ENCODE data around the gene ENO2. TPM values are rescaled to one million over a fixed set of nuclear protein-coding genes. Genes with fewer than 3 reads are reported as not detected.
A peak's percentile ranks its signal among the peaks of the same experiment; 100 is the strongest.

ENO2 gene
- total RNA-seq, 4 donors from 2014 or later = 0.97 to 6.2 (median 1.8) TPM

DNA sequence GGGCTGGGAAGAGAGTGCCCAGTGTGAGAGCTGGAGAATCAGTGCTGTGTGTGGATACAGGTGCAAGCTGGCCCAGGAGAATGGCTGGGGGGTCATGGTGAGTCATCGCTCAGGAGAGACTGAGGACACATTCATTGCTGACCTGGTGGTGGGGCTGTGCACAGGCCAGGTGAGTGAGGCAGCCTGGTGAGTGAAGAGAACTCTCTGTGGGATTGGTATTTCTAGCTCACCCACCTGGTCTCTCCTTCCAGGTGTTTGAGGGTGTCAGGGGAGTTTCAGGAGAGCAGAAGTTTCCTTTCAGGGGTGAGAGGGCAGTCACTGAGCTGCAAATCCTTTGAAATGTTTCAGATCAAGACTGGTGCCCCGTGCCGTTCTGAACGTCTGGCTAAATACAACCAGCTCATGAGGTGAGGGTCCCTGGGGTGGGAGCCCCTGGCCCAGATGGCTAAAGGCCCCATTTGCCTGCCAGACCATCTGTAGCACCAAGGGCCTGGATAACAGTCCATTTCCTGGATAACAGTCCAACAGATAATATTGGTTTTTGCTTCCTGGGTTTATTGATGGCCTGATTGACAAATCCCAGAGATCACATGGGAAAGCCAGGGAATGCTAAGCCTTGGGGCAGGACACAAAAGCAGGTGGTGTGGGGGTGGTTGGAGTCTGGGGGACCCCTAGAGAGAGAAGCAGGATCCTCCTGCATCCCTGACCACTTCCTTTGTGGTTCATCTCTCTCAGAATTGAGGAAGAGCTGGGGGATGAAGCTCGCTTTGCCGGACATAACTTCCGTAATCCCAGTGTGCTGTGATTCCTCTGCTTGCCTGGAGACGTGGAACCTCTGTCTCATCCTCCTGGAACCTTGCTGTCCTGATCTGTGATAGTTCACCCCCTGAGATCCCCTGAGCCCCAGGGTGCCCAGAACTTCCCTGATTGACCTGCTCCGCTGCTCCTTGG, 7.9 kb downstream of the ENO2 start:
- TF ChIP-seq POLR2A (IDR thresholded peaks at IDR 0.05) (no peak), CTCF (IDR thresholded peaks at IDR 0.05 in 4 of 5, conservative IDR thresholded peaks at IDR 0.05 in 1 of 5) (no peak)
- ATAC-seq (no peak), DNase-seq (no peak)
- intact Hi-C loops (cut with DNase I; ENCODE audit: low total_unique reads) (loop anchor here (5.0 kb wide), 2 partner anchors 170 to 715 kb away; partner anchors contain the start of gene C1R), in situ Hi-C loops (cut with MboI; ENCODE audit: low sequenced_read_pairs in 4 of 4) (loop anchor here in 2 of 4 donors (10.0 to 25.0 kb wide), 2 partner anchors 190 to 193 kb away; partner anchors contain the start of gene C1RL (in 1 of the 2))
- Histone ChIP-seq H3K4me3 (no peak overlapping the region), H3K36me3 (no peaks in the 10 kb centered on the region), H3K27me3 (no peaks in the 10 kb centered on the region), H3K4me1 (peaks cover 30% of the 10 kb centered on the region in 2 donors), H3K9me3 (no peaks in the 10 kb centered on the region), H3K27ac (no peak overlapping the region)

DNA sequence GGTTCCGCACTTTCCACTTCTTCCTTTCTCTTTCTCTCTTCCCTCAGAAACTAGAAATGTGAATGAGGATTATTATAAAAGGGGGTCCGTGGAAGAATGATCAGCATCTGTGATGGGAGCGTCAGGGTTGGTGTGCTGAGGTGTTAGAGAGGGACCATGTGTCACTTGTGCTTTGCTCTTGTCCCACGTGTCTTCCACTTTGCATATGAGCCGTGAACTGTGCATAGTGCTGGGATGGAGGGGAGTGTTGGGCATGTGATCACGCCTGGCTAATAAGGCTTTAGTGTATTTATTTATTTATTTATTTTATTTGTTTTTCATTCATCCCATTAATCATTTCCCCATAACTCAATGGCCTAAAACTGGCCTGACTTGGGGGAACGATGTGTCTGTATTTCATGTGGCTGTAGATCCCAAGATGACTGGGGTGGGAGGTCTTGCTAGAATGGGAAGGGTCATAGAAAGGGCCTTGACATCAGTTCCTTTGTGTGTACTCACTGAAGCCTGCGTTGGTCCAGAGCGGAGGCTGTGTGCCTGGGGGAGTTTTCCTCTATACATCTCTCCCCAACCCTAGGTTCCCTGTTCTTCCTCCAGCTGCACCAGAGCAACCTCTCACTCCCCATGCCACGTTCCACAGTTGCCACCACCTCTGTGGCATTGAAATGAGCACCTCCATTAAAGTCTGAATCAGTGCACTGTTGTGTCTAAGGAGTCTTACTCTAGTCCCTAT, 8.8 kb downstream of the ENO2 start:
- H3K36me3 ChIP-seq = no peaks in the 10 kb centered on the region
- intact Hi-C loops (cut with DNase I; ENCODE audit: low total_unique reads) = loop anchor here (5.0 kb wide), 2 partner anchors 169 to 714 kb away; partner anchors contain the start of gene C1R
- no peaks in the 10 kb centered on the region for H3K9me3 ChIP-seq
- TF ChIP-seq POLR2A (IDR thresholded peaks at IDR 0.05) (no peak), CTCF (IDR thresholded peaks at IDR 0.05 in 4 of 5, conservative IDR thresholded peaks at IDR 0.05 in 1 of 5) (no peak)
- in situ Hi-C loops (cut with MboI; ENCODE audit: low sequenced_read_pairs in 4 of 4) = loop anchor here in 2 of 4 donors (10.0 to 25.0 kb wide), 2 partner anchors 189 to 192 kb away; partner anchors contain the start of gene C1RL (in 1 of the 2)
- no peak overlapping the region for H3K27ac ChIP-seq
- DNase-seq = no peak
- no peaks in the 10 kb centered on the region for H3K27me3 ChIP-seq
- no peak overlapping the region for H3K4me3 ChIP-seq
- ATAC-seq = no peak
- peaks cover 30 to 31% of the 10 kb centered on the region in 2 donors for H3K4me1 ChIP-seq

DNA sequence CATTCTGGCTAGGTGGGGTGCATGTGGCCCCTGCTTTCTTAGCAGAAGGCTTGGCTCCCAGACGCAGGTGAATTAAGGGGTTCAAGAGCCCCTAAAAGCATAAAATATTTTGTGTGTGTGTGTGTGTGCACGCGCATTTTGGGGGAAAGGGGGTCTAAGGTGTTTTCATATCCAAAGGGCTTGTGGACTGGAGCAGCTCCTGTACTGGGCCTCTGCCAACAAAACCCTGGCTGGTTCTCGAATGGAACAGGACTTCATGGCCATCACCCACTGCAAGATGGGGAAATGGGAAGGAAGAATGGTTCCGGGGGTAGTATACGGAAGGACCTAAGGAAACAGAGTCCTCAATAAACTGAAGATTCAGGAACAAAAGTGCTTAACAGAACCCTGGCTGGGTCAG, 9.5 kb downstream of the ENO2 start:
- Histone ChIP-seq H3K4me1 (peaks cover 31 to 35% of the 10 kb centered on the region in 2 donors), H3K9me3 (no peaks in the 10 kb centered on the region), H3K27ac (peak overlapping the region in 3 of 4 donors; percentile 88 to 98 (median 94)), H3K36me3 (no peaks in the 10 kb centered on the region), H3K27me3 (no peaks in the 10 kb centered on the region), H3K4me3 (no peak overlapping the region)
- intact Hi-C loops (cut with DNase I; ENCODE audit: low total_unique reads) = loop anchor here (1.0 to 5.0 kb wide), 6 partner anchors 41 to 713 kb away; partner anchors contain the start of genes C1R, C1RL and TPI1
- no peak for TF ChIP-seq CTCF (IDR thresholded peaks at IDR 0.05 in 4 of 5, conservative IDR thresholded peaks at IDR 0.05 in 1 of 5)
- TF ChIP-seq POLR2A (IDR thresholded peaks at IDR 0.05) = no peak
- ATAC-seq (no peak), DNase-seq (no peak)
- in situ Hi-C loops (cut with MboI; ENCODE audit: low sequenced_read_pairs in 4 of 4) = loop anchor here in 2 of 4 donors (10.0 to 25.0 kb wide), 2 partner anchors 188 to 191 kb away; partner anchors contain the start of gene C1RL (in 1 of the 2)

- H3K27ac ChIP-seq = peak overlapping the region; percentile 88 to 98 (median 95)
- H3K36me3 ChIP-seq = no peaks in the 10 kb centered on the region
- ATAC-seq = no peak
- in situ Hi-C loops (cut with MboI; ENCODE audit: low sequenced_read_pairs in 4 of 4) = loop anchor here in 2 of 4 donors (10.0 to 25.0 kb wide), 2 partner anchors 187 to 190 kb away; partner anchors contain the start of gene C1RL (in 1 of the 2)
- intact Hi-C loops (cut with DNase I; ENCODE audit: low total_unique reads) = loop anchor here (1.0 to 2.0 kb wide), 3 partner anchors 19 to 184 kb away; partner anchors contain the start of genes C12orf57, C1RL and TPI1
- no peak overlapping the region for H3K4me3 ChIP-seq
- DNase-seq = no peak
- no peaks in the 10 kb centered on the region for H3K27me3 ChIP-seq
- peaks cover 43 to 48% of the 10 kb centered on the region in 2 donors for H3K4me1 ChIP-seq
- no peaks in the 10 kb centered on the region for H3K9me3 ChIP-seq
- no peak for TF ChIP-seq POLR2A (IDR thresholded peaks at IDR 0.05)
These were observed 10.8 kb downstream of the ENO2 start for GRCh38 chr12:6925239-6925539.

All from gastrocnemius medialis (tissue), 4 donors.